Fibroblast of villous mesenchyme (primary cell): Measurements from ENCODE around the gene PRKCE. TPM values are rescaled to one million over a fixed set of nuclear protein-coding genes. Genes with fewer than 3 reads are reported as not detected.

ENCODE experiments used
- DNase-seq: peaks from one replicate; pipeline ENCODE4 v3.0.0-alpha.2; 2010; ENCODE audit warnings: low read depth
- H3K4me3 ChIP-seq: 2 replicates; pipeline ENCODE4 v1.5.1; 2011; ENCODE audit warnings: low read depth, mild to moderate bottlenecking, low read length
- total RNA-seq: library from RNA; depleted of rRNA; stranded (reverse); fragments of >200 nt; gene quantifications from 2 replicates; pipeline ENCODE4 v1.2.3, GENCODE V29; 2012
- TF ChIP-seq, protein P1 (sequence below): IDR thresholded peaks from 2 replicates; pipeline ENCODE4 v1.5.1; 2012; ENCODE audit warnings: low read depth, mild to moderate bottlenecking, low read length; ENCODE audit not compliant: insufficient read depth

PRKCE gene
- total RNA-seq, 1 donor, result 27.2 TPM

- TF ChIP-seq, protein P1, sequence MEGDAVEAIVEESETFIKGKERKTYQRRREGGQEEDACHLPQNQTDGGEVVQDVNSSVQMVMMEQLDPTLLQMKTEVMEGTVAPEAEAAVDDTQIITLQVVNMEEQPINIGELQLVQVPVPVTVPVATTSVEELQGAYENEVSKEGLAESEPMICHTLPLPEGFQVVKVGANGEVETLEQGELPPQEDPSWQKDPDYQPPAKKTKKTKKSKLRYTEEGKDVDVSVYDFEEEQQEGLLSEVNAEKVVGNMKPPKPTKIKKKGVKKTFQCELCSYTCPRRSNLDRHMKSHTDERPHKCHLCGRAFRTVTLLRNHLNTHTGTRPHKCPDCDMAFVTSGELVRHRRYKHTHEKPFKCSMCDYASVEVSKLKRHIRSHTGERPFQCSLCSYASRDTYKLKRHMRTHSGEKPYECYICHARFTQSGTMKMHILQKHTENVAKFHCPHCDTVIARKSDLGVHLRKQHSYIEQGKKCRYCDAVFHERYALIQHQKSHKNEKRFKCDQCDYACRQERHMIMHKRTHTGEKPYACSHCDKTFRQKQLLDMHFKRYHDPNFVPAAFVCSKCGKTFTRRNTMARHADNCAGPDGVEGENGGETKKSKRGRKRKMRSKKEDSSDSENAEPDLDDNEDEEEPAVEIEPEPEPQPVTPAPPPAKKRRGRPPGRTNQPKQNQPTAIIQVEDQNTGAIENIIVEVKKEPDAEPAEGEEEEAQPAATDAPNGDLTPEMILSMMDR, result no peak
- H3K4me3 ChIP-seq, result no peak overlapping the region
- DNase-seq, result no peak
Observed at GRCh38 chr2:45683292-45683691, 31.8 kb downstream of the PRKCE start.

DNA sequence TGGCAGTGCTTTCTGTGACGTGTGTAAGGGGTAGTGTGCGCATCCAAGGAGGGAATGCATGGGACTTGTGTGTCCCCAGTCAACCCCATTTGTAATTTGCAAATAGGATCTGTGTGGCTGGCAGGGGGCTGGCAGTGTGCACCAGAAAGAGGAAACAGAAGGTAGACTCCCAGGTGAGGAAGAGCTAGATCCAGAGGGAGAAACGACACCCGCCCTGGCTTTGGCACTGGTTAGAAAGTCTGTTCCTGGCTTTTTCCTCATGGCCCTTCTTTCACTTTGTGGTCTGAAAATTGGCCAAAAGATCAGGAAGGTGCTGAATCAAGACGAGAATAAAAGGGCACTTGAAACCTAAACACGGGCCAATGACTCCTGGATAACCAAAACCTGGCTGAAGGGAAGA lies 33.3 kb downstream of the PRKCE start:
- DNase-seq, result no peak
- TF ChIP-seq, protein P1, result no peak
- H3K4me3 ChIP-seq, result no peak overlapping the region

- TF ChIP-seq, protein P1, result no peak
- no peak overlapping the region for H3K4me3 ChIP-seq
- no peak for DNase-seq
Observed at GRCh38 chr2:45685260-45685659, 33.8 kb downstream of the PRKCE start.

DNA sequence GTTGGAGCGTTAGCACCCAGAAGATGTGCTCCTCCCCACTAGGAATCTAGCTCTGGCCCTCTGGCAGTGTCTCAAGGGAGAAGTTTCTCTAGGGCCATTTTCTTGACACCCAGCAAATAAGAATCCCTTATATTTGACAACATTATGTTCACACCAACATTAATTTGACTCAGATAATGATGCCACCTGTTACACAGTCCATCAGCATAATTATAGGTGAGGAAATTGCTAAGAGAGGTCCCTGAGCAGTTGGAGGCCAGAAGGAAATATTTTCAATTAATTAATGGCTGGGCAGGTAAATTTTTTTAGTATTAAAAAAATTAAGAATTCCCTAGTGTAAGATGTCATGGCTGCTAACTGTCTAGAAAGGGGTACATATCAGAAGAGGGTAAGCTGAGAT lies 36.5 kb downstream of the PRKCE start:
- no peak overlapping the region for H3K4me3 ChIP-seq
- DNase-seq, result no peak
- TF ChIP-seq, protein P1, result no peak

GRCh38 chr2:45688479-45689298 lies 37.2 kb downstream of the PRKCE start:
- TF ChIP-seq, protein P1, result no peak
- DNase-seq, result no peak
- no peak overlapping the region for H3K4me3 ChIP-seq

GRCh38 chr2:45690231-45690630 lies 38.8 kb downstream of the PRKCE start:
- TF ChIP-seq, protein P1, result no peak
- no peak overlapping the region for H3K4me3 ChIP-seq
- DNase-seq, result no peak
